ENCODE measurements around the gene FOXI2.

- TF ChIP-seq CTCF (IDR thresholded peaks at IDR 0.05) = no peak
- TF ChIP-seq POLR2A (IDR thresholded peaks at IDR 0.05) = no peak
Measured at GRCh38 chr10:127715782-127716378, 21.1 kb upstream of the FOXI2 start.
